HG03575 (cell line): Measurements from ENCODE around the gene ABAT.

ENCODE experiments used
- ATAC-seq: cut with Tn5 transposase; IDR thresholded peaks from one replicate; pipeline ENCODE4 v1.9.1; 2021; ENCODE audit not compliant: unreplicated experiment, insufficient number of reproducible peaks, low FRiP score; ENCODE audit errors: extremely low read depth

The ABAT gene

GRCh38 chr16:8712589-8713361 is 38.4 kb downstream of the ABAT start:
- ATAC-seq: no peak

GRCh38 chr16:8713635-8714172 is 39.3 kb downstream of the ABAT start:
- no peak for ATAC-seq

GRCh38 chr16:8714174-8714573 is 39.8 kb downstream of the ABAT start:
- no peak for ATAC-seq

GRCh38 chr16:8714807-8715206 is 40.4 kb downstream of the ABAT start:
- no peak for ATAC-seq

GRCh38 chr16:8716052-8716451 is 41.6 kb downstream of the ABAT start:
- no peak for ATAC-seq

GRCh38 chr16:8716592-8716991 is 42.2 kb downstream of the ABAT start:
- ATAC-seq: no peak

- no peak for ATAC-seq
Observed at GRCh38 chr16:8717469-8717868, 43.1 kb downstream of the ABAT start.

- ATAC-seq: no peak
Observed at GRCh38 chr16:8717892-8718415, 43.5 kb downstream of the ABAT start.

- no peak for ATAC-seq
Observed at GRCh38 chr16:8718851-8719680, 44.6 kb downstream of the ABAT start.

GRCh38 chr16:8720080-8720966 is 45.9 kb downstream of the ABAT start:
- ATAC-seq: no peak

GRCh38 chr16:8720967-8721308 is 46.5 kb downstream of the ABAT start:
- no peak for ATAC-seq

GRCh38 chr16:8721336-8722024 is 47.1 kb downstream of the ABAT start:
- ATAC-seq: no peak

GRCh38 chr16:8722025-8722348 is 47.6 kb downstream of the ABAT start:
- ATAC-seq: no peak

- ATAC-seq: no peak
Observed at GRCh38 chr16:8725513-8726178, 51.2 kb downstream of the ABAT start.

- ATAC-seq: no peak
Observed at GRCh38 chr16:8727131-8727806, 52.9 kb downstream of the ABAT start.

- ATAC-seq: no peak
Observed at GRCh38 chr16:8727857-8728618, 53.6 kb downstream of the ABAT start.

GRCh38 chr16:8729779-8730334 is 55.4 kb downstream of the ABAT start:
- ATAC-seq: no peak
